Measurements from ENCODE around the gene CDK14.

DNA sequence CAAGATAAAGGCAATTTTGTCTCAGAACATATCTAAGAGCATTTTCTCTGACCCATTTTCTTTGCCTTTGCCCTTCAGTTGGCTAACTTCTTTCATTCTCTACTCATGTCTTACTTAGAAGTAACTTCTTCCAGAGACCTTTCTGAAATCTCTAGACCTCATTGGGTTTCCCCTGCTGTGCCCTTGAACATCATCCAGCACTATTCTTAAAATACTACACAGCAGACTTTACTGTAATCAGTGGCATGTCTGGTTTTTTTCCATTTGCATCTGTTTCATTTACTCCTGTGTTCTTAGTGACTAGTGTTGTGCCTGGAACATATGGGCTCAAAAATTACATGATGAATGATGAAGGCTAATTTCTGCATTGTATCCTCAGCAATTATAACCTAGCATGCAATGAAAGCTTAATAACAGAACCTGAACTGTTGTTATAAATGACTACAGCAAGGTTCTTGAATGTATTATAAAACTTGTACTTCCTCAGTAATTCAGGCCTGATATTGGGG is 301.9 kb downstream of the CDK14 start:
- TF ChIP-seq, protein P1, sequence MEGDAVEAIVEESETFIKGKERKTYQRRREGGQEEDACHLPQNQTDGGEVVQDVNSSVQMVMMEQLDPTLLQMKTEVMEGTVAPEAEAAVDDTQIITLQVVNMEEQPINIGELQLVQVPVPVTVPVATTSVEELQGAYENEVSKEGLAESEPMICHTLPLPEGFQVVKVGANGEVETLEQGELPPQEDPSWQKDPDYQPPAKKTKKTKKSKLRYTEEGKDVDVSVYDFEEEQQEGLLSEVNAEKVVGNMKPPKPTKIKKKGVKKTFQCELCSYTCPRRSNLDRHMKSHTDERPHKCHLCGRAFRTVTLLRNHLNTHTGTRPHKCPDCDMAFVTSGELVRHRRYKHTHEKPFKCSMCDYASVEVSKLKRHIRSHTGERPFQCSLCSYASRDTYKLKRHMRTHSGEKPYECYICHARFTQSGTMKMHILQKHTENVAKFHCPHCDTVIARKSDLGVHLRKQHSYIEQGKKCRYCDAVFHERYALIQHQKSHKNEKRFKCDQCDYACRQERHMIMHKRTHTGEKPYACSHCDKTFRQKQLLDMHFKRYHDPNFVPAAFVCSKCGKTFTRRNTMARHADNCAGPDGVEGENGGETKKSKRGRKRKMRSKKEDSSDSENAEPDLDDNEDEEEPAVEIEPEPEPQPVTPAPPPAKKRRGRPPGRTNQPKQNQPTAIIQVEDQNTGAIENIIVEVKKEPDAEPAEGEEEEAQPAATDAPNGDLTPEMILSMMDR (IDR thresholded peaks at IDR 0.05) = no peak
- TF ChIP-seq POLR2A (IDR thresholded peaks at IDR 0.05) (no peak), EP300 (IDR thresholded peaks at IDR 0.05) (no peak)

Data from ovary (tissue), 3 donors.